ENCODE data around the gene TMEM126B. TPM values are rescaled to one million over a fixed set of nuclear protein-coding genes. Genes with fewer than 3 reads are reported as not detected.
"Not testable (repeated sequence)": the region's sequence is repeated elsewhere in the genome, so short reads cannot be mapped to it uniquely, and the experiment has no call there.

The TMEM126B gene
- total RNA-seq, 1 experiment from 2014 or later: 38.1 TPM

GRCh38 chr11:85668157-85668556, 39.8 kb downstream of the TMEM126B start:
- DNase-seq: no peak
- H2AFZ ChIP-seq: no peak overlapping the region
- no peaks in the 10 kb centered on the region for H3K9me3 ChIP-seq (ENCODE audit: insufficient read depth, low read depth)
- no peaks in the 10 kb centered on the region for H3K27me3 ChIP-seq (ENCODE audit: insufficient read depth, low read depth)
- ChIA-PET POLR2A (ENCODE audit: unreplicated experiment) (no interaction called here), CTCF (no interaction called here)
- H3K79me2 ChIP-seq (ENCODE audit: low read depth): peaks cover 17% of the 10 kb centered on the region
- TF ChIP-seq CTCF (conservative IDR thresholded peaks at IDR 0.05) (no peak), EZH2 (IDR thresholded peaks at IDR 0.05; ENCODE audit: low read depth) (no peak)
- intact Hi-C loops (cut with micrococcal nuclease; ENCODE audit: unreplicated experiment): loop anchor here (10.0 kb wide), 2 partner anchors 177 to 577 kb away; partner anchors contain the start of gene EED
- no peak overlapping the region for H3K27ac ChIP-seq
- no peaks in the 10 kb centered on the region for H3K9me2 ChIP-seq (ENCODE audit: insufficient read depth)
- H3K4me1 ChIP-seq (replicated peaks; ENCODE audit: insufficient read depth): peaks cover 7% of the 10 kb centered on the region
- H3F3A ChIP-seq (ENCODE audit: insufficient read depth, low read depth): peaks cover 7% of the 10 kb centered on the region; the same call in 1 of the 2 replicates
- peaks cover 7% of the 10 kb centered on the region for H3K36me3 ChIP-seq (ENCODE audit: low read depth)
- no peak overlapping the region for H3K4me3 ChIP-seq
- no peak overlapping the region for H3K4me2 ChIP-seq
- no TSS peak for BruUV-seq (replicated peaks)
- peaks cover 9% of the 10 kb centered on the region for H4K20me1 ChIP-seq (ENCODE audit: insufficient read depth)

GRCh38 chr11:85670949-85671663, 42.7 kb downstream of the TMEM126B start:
- H3K36me3 ChIP-seq (ENCODE audit: low read depth); H3K9me3 ChIP-seq (ENCODE audit: insufficient read depth, low read depth); intact Hi-C loops (cut with micrococcal nuclease; ENCODE audit: unreplicated experiment); H4K20me1 ChIP-seq (ENCODE audit: insufficient read depth); H3K4me2 ChIP-seq; H2AFZ ChIP-seq; H3F3A ChIP-seq (ENCODE audit: insufficient read depth, low read depth); H3K4me3 ChIP-seq; BruUV-seq (replicated peaks); H3K4me1 ChIP-seq (replicated peaks; ENCODE audit: insufficient read depth); DNase-seq; H3K27me3 ChIP-seq (ENCODE audit: insufficient read depth, low read depth); H3K27ac ChIP-seq; POLR2A ChIA-PET (ENCODE audit: unreplicated experiment); H3K79me2 ChIP-seq (ENCODE audit: low read depth); H3K9me2 ChIP-seq (ENCODE audit: insufficient read depth): not testable (repeated sequence)
- CTCF ChIA-PET: interaction anchor here (1.1 kb wide), 1 partner anchor 20 kb away, joined by 3 read pairs; no protein-coding TSS in a partner anchor

- no peaks in the 10 kb centered on the region for H3F3A ChIP-seq (ENCODE audit: insufficient read depth, low read depth)
- TF ChIP-seq EZH2 (IDR thresholded peaks at IDR 0.05; ENCODE audit: low read depth) (no peak), CTCF (conservative IDR thresholded peaks at IDR 0.05) (no peak)
- H3K4me1 ChIP-seq (replicated peaks; ENCODE audit: insufficient read depth): no peaks in the 10 kb centered on the region
- peaks cover 10% of the 10 kb centered on the region; the same call in 1 of the 2 replicates for H3K9me3 ChIP-seq (ENCODE audit: insufficient read depth, low read depth)
- DNase-seq: peak in 1 of 2 experiments; percentile 34
- BruUV-seq (replicated peaks): no TSS peak
- no peaks in the 10 kb centered on the region; the same call in 1 of the 2 replicates for H3K9me2 ChIP-seq (ENCODE audit: insufficient read depth)
- no peaks in the 10 kb centered on the region for H4K20me1 ChIP-seq (ENCODE audit: insufficient read depth)
- no peak overlapping the region for H3K27ac ChIP-seq
- no peak overlapping the region for H2AFZ ChIP-seq
- no peaks in the 10 kb centered on the region for H3K36me3 ChIP-seq (ENCODE audit: low read depth)
- ChIA-PET CTCF (no interaction called here), POLR2A (ENCODE audit: unreplicated experiment) (no interaction called here)
- no peaks in the 10 kb centered on the region for H3K27me3 ChIP-seq (ENCODE audit: insufficient read depth, low read depth)
- intact Hi-C loops (cut with micrococcal nuclease; ENCODE audit: unreplicated experiment): no loop called here
- H3K4me3 ChIP-seq: no peak overlapping the region
- H3K4me2 ChIP-seq: no peak overlapping the region
- H3K79me2 ChIP-seq (ENCODE audit: low read depth): no peaks in the 10 kb centered on the region
Observed at GRCh38 chr11:85672105-85672902, 43.9 kb downstream of the TMEM126B start.

All from PC-9 (cell line).